ENCODE results near the gene SMIM14.
"Not testable (repeated sequence)": the region's sequence is repeated elsewhere in the genome, so short reads cannot be mapped to it uniquely, and the experiment has no call there.

The SMIM14 gene

GRCh38 chr4:39596971-39597370 is 41.7 kb downstream of the SMIM14 start:
- no peak for DNase-seq (ENCODE audit: low spot score)

GRCh38 chr4:39591290-39591689 is 47.4 kb downstream of the SMIM14 start:
- no peak for DNase-seq (ENCODE audit: low spot score)

GRCh38 chr4:39587881-39588280 is 50.8 kb downstream of the SMIM14 start:
- DNase-seq (ENCODE audit: low spot score) = no peak

- no peak for DNase-seq (ENCODE audit: low spot score)
Observed at GRCh38 chr4:39574946-39575345, 63.7 kb downstream of the SMIM14 start.

GRCh38 chr4:39571504-39571903 is 67.2 kb downstream of the SMIM14 start:
- no peak for DNase-seq (ENCODE audit: low spot score)

- DNase-seq (ENCODE audit: low spot score) = no peak
Observed at GRCh38 chr4:39571054-39571453, 67.6 kb downstream of the SMIM14 start.

- no peak for DNase-seq (ENCODE audit: low spot score)
Observed at GRCh38 chr4:39569209-39569608, 69.5 kb downstream of the SMIM14 start.

- no peak for DNase-seq (ENCODE audit: low spot score)
Observed at GRCh38 chr4:39568805-39569204, 69.9 kb downstream of the SMIM14 start.

GRCh38 chr4:39565878-39566600 is 72.6 kb downstream of the SMIM14 start:
- no peak for DNase-seq (ENCODE audit: low spot score)

GRCh38 chr4:39563346-39563847 is 75.3 kb downstream of the SMIM14 start:
- DNase-seq (ENCODE audit: low spot score) = no peak

GRCh38 chr4:39562792-39563191 is 75.9 kb downstream of the SMIM14 start:
- DNase-seq (ENCODE audit: low spot score) = no peak

- DNase-seq (ENCODE audit: low spot score) = no peak
Observed at GRCh38 chr4:39559626-39560025, 79.0 kb downstream of the SMIM14 start.

- no peak for DNase-seq (ENCODE audit: low spot score)
Observed at GRCh38 chr4:39555472-39555871, 83.2 kb downstream of the SMIM14 start.

- no peak for DNase-seq (ENCODE audit: low spot score)
Observed at GRCh38 chr4:39548425-39549067, 90.1 kb downstream of the SMIM14 start.

GRCh38 chr4:39544580-39545315 is 93.9 kb downstream of the SMIM14 start:
- no peak for DNase-seq (ENCODE audit: low spot score)

- DNase-seq (ENCODE audit: low spot score) = not testable (repeated sequence)
Observed at GRCh38 chr4:39544080-39544479, 94.6 kb downstream of the SMIM14 start.

GRCh38 chr4:39543034-39543433 is 95.6 kb downstream of the SMIM14 start:
- no peak for DNase-seq (ENCODE audit: low spot score)

- DNase-seq (ENCODE audit: low spot score) = no peak
Observed at GRCh38 chr4:39542611-39543012, 96.1 kb downstream of the SMIM14 start.

- no peak for DNase-seq (ENCODE audit: low spot score)
Observed at GRCh38 chr4:39541987-39542610, 96.6 kb downstream of the SMIM14 start.

GRCh38 chr4:39539089-39539611 is 99.5 kb downstream of the SMIM14 start:
- DNase-seq (ENCODE audit: low spot score) = no peak

- no peak for DNase-seq (ENCODE audit: low spot score)
Observed at GRCh38 chr4:39533541-39533940, 105.1 kb downstream of the SMIM14 start.

GRCh38 chr4:39532237-39532636 is 106.4 kb downstream of the SMIM14 start:
- DNase-seq (ENCODE audit: low spot score) = not testable (repeated sequence)
